HEK293 (cell line): ENCODE results near the gene SELENOO.

ENCODE experiments used
- CTCF ChIA-PET: fragments of 350-600 bp; formaldehyde crosslinking; extraction: SDS; loops from one replicate; lab custom pipeline; 2021; ENCODE audit warnings: antibody characterized with exemption; lab: Yijun Ruan, JAX
- POLR2A ChIA-PET: fragments of 300-600 bp; formaldehyde crosslinking; extraction: SDS; loops from one replicate; lab custom pipeline; 2020; ENCODE audit warnings: antibody characterized with exemption, inconsistent platforms; lab: Yijun Ruan, JAX
- H3K27ac ChIP-seq: fragments of 200-500 bp; sonication (Bioruptor generic); 2 replicates; pipeline ENCODE4 v1.5.1; 2014; ENCODE audit warnings: low read depth, low read length, control low read depth, inconsistent platforms; ENCODE audit errors: extremely low read depth
- H3K36me3 ChIP-seq, 2 experiments: fragments of 200-500 bp in 1 of 2; sonication (Bioruptor generic) in 1 of 2; 1 replicate in 1 of 2; 2 replicates in 1 of 2; pipeline ENCODE4 v1.5.1; 2014 to 2017; ENCODE audit warnings: inconsistent platforms in 2 of 2, low read length in 2 of 2; ENCODE audit not compliant: control insufficient read depth in 2 of 2, insufficient read depth in 1 of 2
- H3K4me1 ChIP-seq: fragments of 200-500 bp; sonication (Bioruptor generic); 2 replicates; pipeline ENCODE4 v1.5.1; 2014; ENCODE audit warnings: mild to moderate bottlenecking, low read length, inconsistent platforms; ENCODE audit not compliant: control insufficient read depth, insufficient read depth
- H3K4me3 ChIP-seq: 2 replicates; pipeline ENCODE4 v1.5.1; 2011; ENCODE audit warnings: low read depth, mild to moderate bottlenecking, control low read depth, low read length, moderate library complexity
- H3K9me3 ChIP-seq: fragments of 200-500 bp; sonication (Bioruptor generic); 2 replicates; pipeline ENCODE4 v1.5.1; 2014; ENCODE audit warnings: low read depth, low read length, inconsistent platforms; ENCODE audit not compliant: control insufficient read depth, insufficient read depth
- BCL11A ChIP-seq: fragments of 450-650 bp; formaldehyde crosslinking; IDR thresholded peaks from 2 replicates; pipeline ENCODE4 v1.5.1; 2016; ENCODE audit warnings: low read depth, missing biosample characterization, missing genetic modification characterization
- BCL11B ChIP-seq: fragments of 450-650 bp; formaldehyde crosslinking; IDR thresholded peaks from 2 replicates; pipeline ENCODE4 v1.5.1; 2016; ENCODE audit warnings: low read depth, missing biosample characterization, missing genetic modification characterization
- FEZF1 ChIP-seq: fragments of 450-650 bp; formaldehyde crosslinking; IDR thresholded peaks from 2 replicates; pipeline ENCODE4 v1.5.1; 2016; ENCODE audit warnings: missing biosample characterization, missing genetic modification characterization
- GLI2 ChIP-seq: fragments of 450-650 bp; formaldehyde crosslinking; IDR thresholded peaks from 2 replicates; pipeline ENCODE4; 2017; ENCODE audit warnings: missing biosample characterization, missing genetic modification characterization, low read depth, borderline replicate concordance
- GLIS2 ChIP-seq: fragments of 450-650 bp; formaldehyde crosslinking; IDR thresholded peaks from 2 replicates; pipeline ENCODE4 v1.5.1; 2016; ENCODE audit warnings: missing biosample characterization, missing genetic modification characterization
- PATZ1 ChIP-seq: fragments of 450-650 bp; formaldehyde crosslinking; IDR thresholded peaks from 2 replicates; pipeline ENCODE4 v1.5.1; 2016; ENCODE audit warnings: missing biosample characterization, missing genetic modification characterization
- PRDM4 ChIP-seq: fragments of 450-650 bp; formaldehyde crosslinking; IDR thresholded peaks from 2 replicates; pipeline ENCODE4 v1.5.1; 2017; ENCODE audit warnings: missing biosample characterization, missing genetic modification characterization
- ZBTB8A ChIP-seq: fragments of 450-650 bp; formaldehyde crosslinking; IDR thresholded peaks from 2 replicates; pipeline ENCODE4 v1.5.1; 2016; ENCODE audit warnings: missing biosample characterization, missing genetic modification characterization
- ZFP37 ChIP-seq: fragments of 450-650 bp; formaldehyde crosslinking; IDR thresholded peaks from 2 replicates; pipeline ENCODE4 v1.5.1; 2016; ENCODE audit warnings: missing biosample characterization, missing genetic modification characterization
- ZIC2 ChIP-seq: fragments of 450-650 bp; formaldehyde crosslinking; IDR thresholded peaks from 2 replicates; pipeline ENCODE4 v1.5.1; 2016; ENCODE audit warnings: missing biosample characterization, missing genetic modification characterization
- ZNF174 ChIP-seq: fragments of 450-650 bp; formaldehyde crosslinking; IDR thresholded peaks from 2 replicates; pipeline ENCODE4 v1.5.0; 2017; ENCODE audit warnings: missing biosample characterization, mild to moderate bottlenecking, missing genetic modification characterization
- ZNF292 ChIP-seq: fragments of 450-650 bp; formaldehyde crosslinking; IDR thresholded peaks from 2 replicates; pipeline ENCODE4 v1.5.1; 2016; ENCODE audit warnings: low read depth, missing biosample characterization, missing genetic modification characterization, borderline replicate concordance
- ZNF335 ChIP-seq: fragments of 450-650 bp; formaldehyde crosslinking; conservative IDR thresholded peaks from 2 replicates; pipeline ENCODE4 v1.5.1; 2016; ENCODE audit warnings: missing biosample characterization, missing genetic modification characterization
- ZSCAN4 ChIP-seq: fragments of 450-650 bp; formaldehyde crosslinking; IDR thresholded peaks from 2 replicates; pipeline ENCODE4 v1.5.1; 2017; ENCODE audit warnings: missing biosample characterization, missing genetic modification characterization
- TF ChIP-seq, protein P1 (sequence below): fragments of 450-650 bp; formaldehyde crosslinking; IDR thresholded peaks from 2 replicates; pipeline ENCODE4 v1.5.1; 2017; ENCODE audit warnings: missing biosample characterization, missing genetic modification characterization
- TF ChIP-seq, protein P2 (sequence below): fragments of 450-650 bp; formaldehyde crosslinking; optimal IDR thresholded peaks from 2 replicates; pipeline ENCODE3; 2016; ENCODE audit warnings: missing biosample characterization, mild to moderate bottlenecking, missing genetic modification characterization

The SELENOO gene

DNA sequence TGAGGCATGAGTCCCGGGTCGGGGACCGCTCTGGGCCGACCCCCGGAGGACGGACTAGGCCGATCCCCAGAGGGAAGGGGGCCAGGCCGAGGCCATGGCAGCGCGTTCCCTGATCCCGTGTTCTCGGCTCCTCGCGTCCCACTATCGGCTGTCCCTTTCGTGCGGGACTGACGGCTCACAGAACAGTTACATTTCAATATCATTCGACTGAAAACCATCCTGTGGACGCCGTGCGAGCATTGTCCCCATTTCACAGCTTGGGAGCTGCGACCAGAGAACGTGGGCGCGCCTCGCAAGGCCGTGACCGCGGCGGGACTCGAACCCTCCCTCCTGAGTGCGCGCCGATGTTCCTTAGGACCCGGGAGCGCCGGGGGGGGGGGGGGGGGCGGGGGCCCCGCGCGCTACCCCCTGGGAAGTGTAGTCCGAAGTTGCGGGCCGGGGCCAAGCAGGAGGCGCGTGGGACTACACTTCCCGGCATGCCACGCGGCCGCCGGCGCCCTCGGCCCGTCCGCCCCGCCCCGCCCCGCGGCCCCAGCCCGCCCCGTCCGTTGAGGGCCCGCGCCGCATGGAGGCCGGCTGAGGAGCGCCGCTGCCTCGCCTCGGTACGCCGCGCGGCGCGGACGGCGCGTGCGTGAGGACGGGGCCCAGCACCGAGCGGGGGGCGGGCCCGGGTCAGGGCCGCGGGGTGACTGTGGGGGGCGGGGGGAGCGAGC is 15.3 kb upstream of the SELENOO start, which contains the start of gene TRABD (continued):
- TF ChIP-seq PRDM4 (tag by site-specific recombination): no peak; the same call in 1 of the 2 replicates

- Histone ChIP-seq H3K27ac (peak overlapping the region; percentile 78), H3K4me1 (peaks cover 30% of the 10 kb centered on the region), H3K4me3 (peak overlapping the region; percentile 81), H3K9me3 (no peaks in the 10 kb centered on the region), H3K36me3 (peaks cover 0 to 13% of the 10 kb centered on the region in 2 experiments; a peak in 1 of 3 replicates)
- TF ChIP-seq GLI2 (tag by site-specific recombination) (no peak), PATZ1 (tag by site-specific recombination) (peak; percentile 53; the same call in 1 of the 2 replicates), ZIC2 (tag by site-specific recombination) (0 out of 2 replicates have a peak, but pooled peaks have one; percentile 46), ZBTB8A (no peak), ZNF174 (tag by site-specific recombination) (no peak), ZNF335 (tag by site-specific recombination) (peak; percentile 83), BCL11A (0 out of 2 replicates have a peak, but pooled peaks have one; percentile 42), BCL11B (tag by site-specific recombination) (0 out of 2 replicates have a peak, but pooled peaks have one; percentile 28), ZNF292 (tag by site-specific recombination) (no peak), FEZF1 (tag by site-specific recombination) (no peak), ZSCAN4 (tag by site-specific recombination) (no peak), ZFP37 (no peak), GLIS2 (tag by site-specific recombination) (peak; percentile 68; the same call in 1 of the 2 replicates)
- TF ChIP-seq, protein P1, sequence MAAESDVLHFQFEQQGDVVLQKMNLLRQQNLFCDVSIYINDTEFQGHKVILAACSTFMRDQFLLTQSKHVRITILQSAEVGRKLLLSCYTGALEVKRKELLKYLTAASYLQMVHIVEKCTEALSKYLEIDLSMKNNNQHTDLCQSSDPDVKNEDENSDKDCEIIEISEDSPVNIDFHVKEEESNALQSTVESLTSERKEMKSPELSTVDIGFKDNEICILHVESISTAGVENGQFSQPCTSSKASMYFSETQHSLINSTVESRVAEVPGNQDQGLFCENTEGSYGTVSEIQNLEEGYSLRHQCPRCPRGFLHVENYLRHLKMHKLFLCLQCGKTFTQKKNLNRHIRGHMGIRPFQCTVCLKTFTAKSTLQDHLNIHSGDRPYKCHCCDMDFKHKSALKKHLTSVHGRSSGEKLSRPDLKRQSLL (tag by site-specific recombination): no peak
- TF ChIP-seq, protein P2, sequence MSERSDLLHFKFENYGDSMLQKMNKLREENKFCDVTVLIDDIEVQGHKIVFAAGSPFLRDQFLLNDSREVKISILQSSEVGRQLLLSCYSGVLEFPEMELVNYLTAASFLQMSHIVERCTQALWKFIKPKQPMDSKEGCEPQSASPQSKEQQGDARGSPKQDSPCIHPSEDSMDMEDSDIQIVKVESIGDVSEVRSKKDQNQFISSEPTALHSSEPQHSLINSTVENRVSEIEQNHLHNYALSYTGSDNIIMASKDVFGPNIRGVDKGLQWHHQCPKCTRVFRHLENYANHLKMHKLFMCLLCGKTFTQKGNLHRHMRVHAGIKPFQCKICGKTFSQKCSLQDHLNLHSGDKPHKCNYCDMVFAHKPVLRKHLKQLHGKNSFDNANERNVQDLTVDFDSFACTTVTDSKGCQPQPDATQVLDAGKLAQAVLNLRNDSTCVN (tag by site-specific recombination): peak; percentile 36
- ChIA-PET CTCF (no interaction called here), POLR2A (no interaction called here)
These were observed 14.6 kb upstream of the SELENOO start for GRCh38 chr22:50186181-50186714.
